Heart right ventricle (tissue), 16 donors: Measurements from ENCODE around the gene AGRN. TPM values are rescaled to one million over a fixed set of nuclear protein-coding genes. Genes with fewer than 3 reads are reported as not detected.

ENCODE experiments used
- ATAC-seq, 8 donors: fragments of 200-7000 bp; cut with Tn5 transposase; one replicate each; pipeline ENCODE4 v1.9.1; 2020; ENCODE audit warnings: mild to moderate bottlenecking in 8 of 8, moderate library complexity in 8 of 8, moderate number of reproducible peaks in 1 of 8
- DNase-seq, 2 donors: peaks; one replicate each; pipeline ENCODE4 v3.0.0-alpha.2; 2020
- H3K27ac ChIP-seq, 10 donors: fragments of 200-600 bp; sonication (generic) in 2 of 10; one replicate each; pipeline versions ENCODE4 v1.5.0 to v1.8.0; 2020 to 2022; ENCODE audit warnings: mild to moderate bottlenecking in 3 of 10
- H3K27me3 ChIP-seq, 7 donors: fragments of 200-600 bp; one replicate each; pipeline ENCODE4 v1.8.0; 2021 to 2022; ENCODE audit warnings: mild to moderate bottlenecking in 2 of 7
- H3K36me3 ChIP-seq, 9 donors: fragments of 200-600 bp; sonication (generic) in 1 of 9; one replicate each; pipeline versions ENCODE4 v1.5.0 to v1.8.0; 2020 to 2022; ENCODE audit warnings: mild to moderate bottlenecking in 2 of 9
- H3K4me1 ChIP-seq, 9 donors: fragments of 200-600 bp; sonication (generic) in 1 of 9; one replicate each; pipeline versions ENCODE4 v1.5.0 to v1.8.0; 2020 to 2022; ENCODE audit warnings: mild to moderate bottlenecking in 4 of 9
- H3K4me3 ChIP-seq, 10 donors: fragments of 200-600 bp; sonication (generic) in 2 of 10; one replicate each; pipeline versions ENCODE4 v1.5.0 to v1.8.0; 2020 to 2022; ENCODE audit warnings: mild to moderate bottlenecking in 7 of 10, moderate library complexity in 2 of 10
- H3K9me3 ChIP-seq, 11 donors: fragments of 200-600 bp in 10 of 11; sonication (generic) in 2 of 11; one replicate each; pipeline versions ENCODE4 v1.5.0 to v1.8.0; 2013 to 2022; ENCODE audit warnings: mild to moderate bottlenecking in 2 of 11, control low read depth in 1 of 11, moderate library complexity in 1 of 11
- CTCF ChIP-seq, 9 donors: fragments of 200-600 bp; sonication (generic) in 2 of 9; IDR thresholded peaks; one replicate each; pipeline versions ENCODE4 v1.5.0 to v1.8.0; 2021 to 2022; ENCODE audit warnings: antibody characterized with exemption in 9 of 9, mild to moderate bottlenecking in 5 of 9, moderate library complexity in 1 of 9
- WGBS, 2 donors: extraction: QIAGEN DNeasy Blood & Tissue Kit; methylation state at CpG; one replicate each; pipeline ENCODE4 v1.1.7; 2013; ENCODE audit warnings: inconsistent platforms in 1 of 2; 5-methylcytosine and 5-hydroxymethylcytosine counted together
- intact Hi-C, 10 donors: fragments of 100-400 bp; cut with DNase I; formaldehyde crosslinking; loops; one replicate each; pipeline versions ENCODE4 v1.11.1 to v1.14.2; 2022
- polyA plus RNA-seq, 2 donors: library from polyadenylated mRNA; stranded (reverse); fragments of 200-250 nt; gene quantifications; one replicate each; pipeline ENCODE4 v1.2.3, GENCODE V29; 2013
- total RNA-seq, 10 donors: library from RNA; stranded (reverse); fragmentation: NEBNext Ultra II Directional in 3 of 10; extraction: Animal tissue kit (Norgen Biotek cat#: 25700) in 3 of 10; gene quantifications; one replicate each; pipeline versions ENCODE4 v1.2.1 to v1.2.4, GENCODE V29; 2021 to 2023
- donor health status: Arrhythmogenic right ventricular cardiomyopathy.
- donor health status: ischemic (EF 13 %, LVEDD 7.1; RV severe dilation, severe dysfunction).
- donor health status: healthy with polysubstance abuse.
- donor health status: DM: no; HTN: yes; CAD: no.
- donor health status: DM: no; HTN: no; CAD: no.
- donor health status: ischemic (EF 25% LVEDD 6.9; RV normal size, moderate dysfunction).
- donor health status: ischemic (EF 25% LVEDD 5.7; RV mildly dilated, moderate dysfunction).
- donor health status: healthy.
- donor health status: DM: yes; HTN: yes; CAD: no.
- donor health status: Ischemic cardiomyopathy.
- donor health status: ischemic (EF 35%, LVEDD 5.7; RV mildly dilated, moderate dysfunction).
- donor health status: nonischemic (EF 11% LVEDD 7.7; RV severe dilation, severe dysfunction).
- donor health status: DM: yes; HTN: yes; CAD: no.
- donor health status: PGD.
- donor health status: ischemic (EF 29% LVEDD 5.4; RV normal size, mild dysfunction).
- donor health status: nonischemic (EF 23%, LVEDD 6.1; RV moderate dilation, normal function).

AGRN gene
- total and polyA plus RNA-seq, 12 donors = 11.5 to 33.9 (median 18.3) TPM

DNA sequence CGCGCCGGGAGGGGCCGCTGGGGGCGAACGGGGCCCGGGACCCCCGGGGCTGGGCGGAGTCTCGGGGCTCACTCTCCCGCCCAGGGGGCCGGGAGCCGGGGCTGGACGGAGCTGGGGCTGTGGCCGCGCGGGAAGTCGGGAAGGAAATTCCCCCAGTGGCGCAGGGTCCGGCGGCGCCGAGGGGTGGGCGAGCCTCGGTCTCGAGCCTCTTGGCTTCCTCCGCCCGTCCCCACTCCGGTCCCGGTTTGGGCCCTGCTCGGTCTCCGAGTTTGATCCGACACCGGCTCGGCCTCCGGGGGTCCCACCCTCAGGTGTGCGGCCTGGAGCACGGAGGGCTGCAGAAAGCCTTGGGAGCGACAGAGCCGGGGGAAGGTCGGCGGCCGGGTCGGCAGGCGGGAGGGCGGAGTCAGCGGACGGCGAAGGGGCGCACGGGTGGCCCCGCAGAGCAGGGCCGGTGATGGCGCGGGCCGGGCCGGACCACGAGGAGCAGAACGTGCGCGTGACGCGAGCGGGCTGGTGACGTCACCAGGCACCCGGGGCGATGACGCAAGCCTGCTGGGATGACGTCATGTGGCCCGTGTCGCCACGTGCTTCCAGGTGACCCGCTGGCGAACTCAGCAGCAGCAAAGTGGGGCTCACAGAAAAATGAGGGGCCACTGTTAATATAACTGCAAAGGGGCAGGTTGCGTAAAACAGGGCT, 19.4 kb upstream of the AGRN start:
- Histone ChIP-seq H3K4me1 (peaks cover 9 to 60% (median 35%) of the 10 kb centered on the region in 9 donors), H3K27me3 (peaks cover 0 to 93% (median 0%) of the 10 kb centered on the region in 7 donors), H3K36me3 (peaks cover 0 to 17% (median 0%) of the 10 kb centered on the region in 9 donors), H3K4me3 (peak overlapping the region; percentile 52 to 94 (median 76)), H3K27ac (peak overlapping the region; percentile 96 to 100 (median 100)), H3K9me3 (no peaks in the 10 kb centered on the region)
- peak in 1 of 9 donors; percentile 13 for TF ChIP-seq CTCF (IDR thresholded peaks at IDR 0.05)
- intact Hi-C loops = no loop called here
- ATAC-seq (peak; percentile 60 to 74 (median 63)), DNase-seq (peak; percentile 82 to 85)
- 1% methylated on average over 73 to 75 of the region's 75 CpGs for WGBS, 2 donors

DNA sequence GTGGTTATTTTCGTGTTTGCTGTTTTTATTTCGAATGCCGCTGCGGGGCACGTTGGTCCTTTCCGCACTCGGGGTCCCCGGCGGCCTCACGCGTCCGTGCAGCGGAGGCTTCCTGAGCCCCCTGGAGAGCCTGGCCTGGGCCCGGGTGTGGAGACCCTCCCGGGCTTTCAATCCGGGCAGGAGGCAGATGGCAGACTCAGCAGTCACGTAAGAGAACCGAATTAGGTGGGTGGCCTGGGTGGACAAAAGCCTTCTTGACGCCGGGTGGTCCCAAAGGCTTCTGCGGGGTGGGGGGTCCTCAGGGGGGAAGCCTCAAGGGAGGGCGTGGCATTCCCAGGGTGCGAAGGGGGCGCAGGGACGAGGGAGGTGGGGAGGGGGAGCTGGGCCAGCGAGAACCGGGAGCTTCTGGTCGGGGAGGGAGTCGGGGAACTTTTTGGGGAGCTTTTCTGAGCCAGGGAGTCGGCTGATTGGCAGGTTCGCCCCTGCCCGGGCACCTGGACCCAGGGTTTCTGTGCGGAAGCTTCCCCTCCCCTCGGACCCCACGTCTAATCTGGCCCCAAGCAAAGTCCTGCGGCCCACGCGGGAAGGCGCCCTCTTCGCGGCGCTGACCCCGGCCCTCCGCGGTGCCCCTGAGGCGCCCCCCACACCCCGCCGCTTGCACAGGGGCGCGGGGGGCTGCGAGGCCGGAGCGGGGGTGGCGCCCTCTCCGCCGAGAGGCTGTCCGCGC, 18.7 kb upstream of the AGRN start:
- H3K9me3 ChIP-seq = no peaks in the 10 kb centered on the region
- peak overlapping the region; percentile 52 to 94 (median 76) for H3K4me3 ChIP-seq
- ATAC-seq (peak in 2 of 8 donors; percentile 1 to 5), DNase-seq (peak; percentile 20 to 24)
- intact Hi-C loops = no loop called here
- peak overlapping the region; percentile 96 to 100 (median 100) for H3K27ac ChIP-seq
- peaks cover 0 to 93% (median 0%) of the 10 kb centered on the region in 7 donors for H3K27me3 ChIP-seq
- peaks cover 0 to 17% (median 0%) of the 10 kb centered on the region in 9 donors for H3K36me3 ChIP-seq
- TF ChIP-seq CTCF (IDR thresholded peaks at IDR 0.05) = no peak
- peaks cover 14 to 67% (median 39%) of the 10 kb centered on the region in 9 donors for H3K4me1 ChIP-seq
- 1 to 2% methylated on average over 49 to 58 of the region's 58 CpGs for WGBS, 2 donors

DNA sequence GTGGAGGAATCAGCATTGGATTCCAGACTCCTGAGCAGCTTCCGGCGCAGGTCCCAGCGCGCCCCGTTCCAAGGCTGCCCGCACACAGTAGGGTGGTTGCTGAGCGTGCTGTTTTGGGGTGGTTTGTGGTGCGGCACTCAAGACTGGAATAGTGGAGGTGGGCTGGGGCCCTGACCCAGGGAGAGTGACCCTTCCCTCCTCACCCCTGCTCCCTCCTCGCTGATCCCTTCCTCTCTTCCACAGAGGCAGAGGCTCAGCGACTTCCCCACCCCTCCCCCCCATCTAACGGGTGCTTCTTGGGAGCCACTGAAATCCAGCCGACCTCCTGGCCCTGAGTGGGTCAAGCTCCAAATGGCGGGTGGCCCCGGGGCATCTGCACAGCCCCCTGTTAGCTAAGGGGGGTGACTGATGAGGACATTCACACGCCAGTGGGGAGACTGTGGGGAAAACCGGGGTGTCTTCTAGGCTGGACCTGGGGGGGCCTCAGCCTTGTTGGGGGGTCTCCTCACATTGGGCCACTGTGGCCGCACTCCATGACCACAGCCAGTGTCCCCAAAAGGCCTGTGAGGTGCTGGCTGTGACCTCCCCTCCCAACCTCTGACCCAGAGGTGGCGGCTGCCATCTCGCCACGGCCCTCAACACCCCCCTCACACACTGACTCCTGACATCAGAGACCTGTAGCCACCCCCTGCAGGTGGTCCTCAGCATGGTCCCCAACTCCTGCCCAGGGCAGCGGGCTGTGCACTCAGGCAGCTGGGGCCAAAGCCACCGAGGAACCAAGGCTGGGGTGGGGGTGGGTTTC, 16.1 kb upstream of the AGRN start:
- Histone ChIP-seq H3K4me1 (peaks cover 14 to 51% (median 31%) of the 10 kb centered on the region in 9 donors), H3K4me3 (no peak overlapping the region), H3K36me3 (peaks cover 0 to 9% (median 0%) of the 10 kb centered on the region in 9 donors), H3K27me3 (peaks cover 0 to 71% (median 0%) of the 10 kb centered on the region in 7 donors), H3K27ac (no peak overlapping the region), H3K9me3 (no peaks in the 10 kb centered on the region)
- intact Hi-C loops = no loop called here
- no peak for ATAC-seq
- no peak for DNase-seq
- no peak for TF ChIP-seq CTCF (IDR thresholded peaks at IDR 0.05)
- WGBS, 2 donors = 87 to 88% methylated on average over 21 to 22 of the region's 22 CpGs

- Histone ChIP-seq H3K9me3 (no peaks in the 10 kb centered on the region), H3K27ac (peak overlapping the region in 2 of 10 donors; percentile 60 to 72), H3K27me3 (peaks cover 0 to 65% (median 0%) of the 10 kb centered on the region in 7 donors), H3K36me3 (peaks cover 0 to 9% (median 0%) of the 10 kb centered on the region in 9 donors), H3K4me3 (no peak overlapping the region), H3K4me1 (peaks cover 14 to 51% (median 31%) of the 10 kb centered on the region in 9 donors)
- WGBS, 2 donors = 55% methylated on average over 7 of the region's 7 CpGs
- intact Hi-C loops = no loop called here
- ATAC-seq (no peak), DNase-seq (no peak)
- TF ChIP-seq CTCF (IDR thresholded peaks at IDR 0.05) = no peak
These were observed 15.5 kb upstream of the AGRN start for GRCh38 chr1:1004420-1004779.
